ENCODE results near the gene RPLP2. TPM values are rescaled to one million over a fixed set of nuclear protein-coding genes. Genes with fewer than 3 reads are reported as not detected.

Gene RPLP2
- total and polyA plus RNA-seq, 2 of the 4 experiments (the other 2 are of a cell fraction): 59.9 to 1,897 TPM

DNA sequence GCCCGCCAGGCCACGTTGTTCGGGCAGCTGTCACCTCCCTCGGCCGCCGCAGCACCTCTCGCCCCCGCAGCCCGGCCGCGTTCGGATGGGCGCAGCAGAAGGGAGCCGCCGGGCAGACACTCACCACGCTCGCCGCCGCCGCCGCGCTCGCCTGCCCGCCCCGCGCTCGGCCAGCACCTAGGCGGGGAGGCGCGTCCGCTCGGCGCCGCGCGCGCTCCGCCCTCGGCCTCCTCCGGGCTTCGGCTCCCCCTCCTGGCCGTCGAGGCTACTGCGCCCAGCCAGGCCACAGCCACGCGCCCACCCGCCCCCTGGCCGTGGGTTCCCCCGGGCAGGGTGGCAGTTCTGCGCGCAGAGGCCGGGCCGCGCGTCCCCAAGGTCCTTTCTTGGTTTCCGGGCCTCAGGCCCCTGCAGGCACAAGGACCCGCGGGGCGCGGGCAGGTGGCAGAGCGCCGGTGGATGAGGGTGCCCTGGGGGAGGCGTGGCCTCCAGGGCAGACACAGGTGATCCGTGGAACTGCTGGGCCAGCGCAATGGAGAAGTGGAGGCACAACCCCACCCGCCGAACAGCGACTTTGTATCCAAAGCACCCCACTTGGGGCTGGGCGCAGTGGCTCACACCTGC, 11.6 kb upstream of the RPLP2 start, which contains the start of gene SLC25A22:
Gene SLC25A22 (minus strand): TSS at position 189 of the 621 bp plus-strand sequence. CDS start 3,275 bp downstream, outside the sequence.
- Histone ChIP-seq H3K4ac (ENCODE audit: low read depth, low read length) (peak within 1 kb of the TSS; percentile 85), H2BK20ac (ENCODE audit: low read depth, low read length) (no peak within 1 kb of the TSS), H2AFZ (replicated peaks; ENCODE audit: low read length, poor library complexity) (peak within 1 kb of the TSS; percentile 93), H3K4me1 (ENCODE audit: control insufficient read depth, insufficient read depth, low read length) (peaks cover 11% of the 10 kb centered on the region), H2BK120ac (ENCODE audit: low read depth, low read length) (0 out of 2 replicates have a peak within 1 kb of the TSS, but pooled peaks have one; percentile 20), H2AK5ac (ENCODE audit: low read depth, low read length) (peak within 1 kb of the TSS; percentile 90; the same call in 1 of the 2 replicates), H3K36me3 (ENCODE audit: control insufficient read depth, insufficient read depth, low read length) (peaks cover 40% of the 10 kb centered on the region), H4K5ac (ENCODE audit: low read depth, low read length) (peak within 1 kb of the TSS; percentile 1; the same call in 1 of the 2 replicates), H3K4me2 (ENCODE audit: low read depth, low read length) (peak within 1 kb of the TSS; percentile 96), H3K79me1 (ENCODE audit: low read depth in 1 of 2, low read length in 2 of 2) (peaks cover 0 to 31% of the 10 kb centered on the region in 2 experiments; a peak in 3 of 4 replicates), H3K9me1 (ENCODE audit: insufficient read depth, low read length) (peaks cover 6% of the 10 kb centered on the region; the same call in 1 of the 2 replicates), H3K18ac (ENCODE audit: low read depth, low read length) (no peak within 1 kb of the TSS), H3K56ac (ENCODE audit: extremely low read depth, insufficient read depth, low read length) (peak within 1 kb of the TSS; percentile 38), H3K9me3 (ENCODE audit: control insufficient read depth, insufficient read depth, low read length) (no peaks in the 10 kb centered on the region), H3K14ac (replicated peaks; ENCODE audit: low read depth, low read length) (peak within 1 kb of the TSS; percentile 87; the same call in 1 of the 2 replicates), H3K27ac (ENCODE audit: insufficient read depth, low read length) (peak within 1 kb of the TSS; percentile 89), H3K23ac (ENCODE audit: low read depth, low read length) (peak within 1 kb of the TSS; percentile 63; the same call in 1 of the 2 replicates), H4K8ac (ENCODE audit: low read depth in 2 of 2, low read length in 2 of 2) (peak within 1 kb of the TSS; percentile 35 to 71; a peak in 2 of 4 replicates), H4K91ac (ENCODE audit: insufficient read depth, low read depth, low read length) (peak within 1 kb of the TSS; percentile 87), H3K9ac (ENCODE audit: low read depth, low read length) (peak within 1 kb of the TSS; percentile 84), H4K20me1 (ENCODE audit: insufficient read depth, low read length) (peaks cover 18% of the 10 kb centered on the region), H3K27me3 (ENCODE audit: control insufficient read depth, insufficient read depth, low read length) (no peaks in the 10 kb centered on the region), H3K4me3 (ENCODE audit: insufficient read depth, low read depth, low read length) (peak within 1 kb of the TSS; percentile 61), H2AK9ac (replicated peaks; ENCODE audit: low read depth, low read length, poor library complexity) (peak within 1 kb of the TSS; percentile 95), H2BK5ac (ENCODE audit: low read depth, low read length, poor library complexity, severe bottlenecking) (peak within 1 kb of the TSS; percentile 70), H2BK15ac (ENCODE audit: low read depth, low read length) (peak within 1 kb of the TSS; percentile 43; the same call in 1 of the 3 replicates)
- WGBS, 2 experiments (ENCODE audit: extremely low coverage in 2 of 2, insufficient read length in 1 of 2): 0% methylated on average over 41 of the region's 69 CpGs; no CpG with 5 or more reads in 1 of the 2 experiments
- in situ Hi-C loops (cut with MboI; ENCODE audit: low sequenced_read_pairs) (no loop called here), intact Hi-C loops (cut with micrococcal nuclease) (no loop called here), dilution Hi-C loops (cut with HindIII; ENCODE audit: low sequenced_read_pairs, unreplicated experiment) (no loop called here)
- DNase-seq: peak; percentile 71
- no TSS peak for BruUV-seq (replicated peaks)
- peak; percentile 73 for ATAC-seq (ENCODE audit: low read depth)
- ChIA-PET POLR2A (ENCODE audit: unreplicated experiment) (no interaction called here), CTCF (interaction anchor here (0.6 kb wide), 1 partner anchor 37 kb away, joined by 3 read pairs; no protein-coding TSS in a partner anchor)
- TF ChIP-seq SMC3 (IDR thresholded peaks at IDR 0.05; ENCODE audit: low read depth, low read length) (peak; percentile 35), CHD1 (IDR thresholded peaks at IDR 0.05; ENCODE audit: low read depth, low read length) (no peak), MAZ (IDR thresholded peaks at IDR 0.05; ENCODE audit: borderline replicate concordance, low read depth, low read length) (peak; percentile 86), MXI1 (IDR thresholded peaks at IDR 0.05; ENCODE audit: borderline replicate concordance, low read depth, low read length) (peak; percentile 75), ELK1 (IDR thresholded peaks at IDR 0.05; ENCODE audit: borderline replicate concordance, low read depth, low read length) (no peak), POLR2A (IDR thresholded peaks at IDR 0.05; ENCODE audit: low read depth, low read length) (no peak), RCOR1 (IDR thresholded peaks at IDR 0.05; ENCODE audit: insufficient replicate concordance, low read length) (no peak), CEBPB (IDR thresholded peaks at IDR 0.05; ENCODE audit: low read depth, low read length) (no peak), MAFK (IDR thresholded peaks at IDR 0.05; ENCODE audit: low read depth, low read length) (no peak), RFX5 (IDR thresholded peaks at IDR 0.05; ENCODE audit: low read depth, low read length) (no peak), FOS (IDR thresholded peaks at IDR 0.05; ENCODE audit: low read depth, low read length) (no peak), NFE2L2 (IDR thresholded peaks at IDR 0.05; ENCODE audit: low read depth, low read length) (no peak), CTCF (conservative IDR thresholded peaks at IDR 0.05; ENCODE audit: low read depth, low read length) (peak; percentile 85), BHLHE40 (IDR thresholded peaks at IDR 0.05; ENCODE audit: low read depth, low read length) (peak; percentile 27; the same call in 1 of the 2 replicates), RAD21 (IDR thresholded peaks at IDR 0.05; ENCODE audit: low read length) (peak; percentile 57)
